ENCODE measurements around the gene DUT. TPM values are rescaled to one million over a fixed set of nuclear protein-coding genes. Genes with fewer than 3 reads are reported as not detected.

Gene DUT
- total RNA-seq, 1 experiment from 2014 or later, result 84.1 TPM

GRCh38 chr15:48385031-48385830 is 54.0 kb downstream of the DUT start:
- Mint-ChIP-seq H3K27me3 (ENCODE audit: insufficient read depth, unreplicated experiment) (peaks cover 16% of the 10 kb centered on the region), H3K9me3 (ENCODE audit: unreplicated experiment) (no peaks in the 10 kb centered on the region), H3K27ac (ENCODE audit: unreplicated experiment) (no peak overlapping the region), H3K4me1 (ENCODE audit: low read depth, unreplicated experiment) (no peaks in the 10 kb centered on the region), H3K36me3 (ENCODE audit: insufficient read depth, unreplicated experiment) (no peaks in the 10 kb centered on the region), H3K4me3 (ENCODE audit: unreplicated experiment) (no peak overlapping the region)
- intact Hi-C loops (cut with micrococcal nuclease; ENCODE audit: unreplicated experiment), result no loop called here
- ChIA-PET POLR2A (no interaction called here), CTCF (no interaction called here)
- BruUV-seq (replicated peaks), result no TSS peak
- Histone ChIP-seq H3K4me3 (ENCODE audit: low read depth, low read length) (no peak overlapping the region), H3K36me3 (ENCODE audit: control insufficient read depth, insufficient read depth, low read length) (no peaks in the 10 kb centered on the region), H3K4me1 (no peaks in the 10 kb centered on the region), H3K9me3 (no peaks in the 10 kb centered on the region), H3K27me3 (replicated peaks; ENCODE audit: control insufficient read depth, insufficient read depth, low read length) (no peaks in the 10 kb centered on the region)
- TF ChIP-seq CTCF (IDR thresholded peaks at IDR 0.05; ENCODE audit: insufficient read depth in 1 of 2, low read depth in 1 of 2, low read length in 1 of 2, severe bottlenecking in 1 of 2, unreplicated experiment in 1 of 2), result no peak
- DNase-seq, result no peak

- BruUV-seq (replicated peaks), result no TSS peak
- intact Hi-C loops (cut with micrococcal nuclease; ENCODE audit: unreplicated experiment), result no loop called here
Measured at GRCh38 chr15:48388016-48388851, 57.0 kb downstream of the DUT start.

More at GRCh38 chr15:48388016-48388851, 57.0 kb downstream of the DUT start:
- Histone ChIP-seq H3K4me3 (ENCODE audit: low read depth, low read length) (no peak overlapping the region), H3K36me3 (ENCODE audit: control insufficient read depth, insufficient read depth, low read length) (no peaks in the 10 kb centered on the region), H3K4me1 (no peaks in the 10 kb centered on the region), H3K9me3 (no peaks in the 10 kb centered on the region), H3K27me3 (replicated peaks; ENCODE audit: control insufficient read depth, insufficient read depth, low read length) (no peaks in the 10 kb centered on the region)
- no peaks in the 10 kb centered on the region for H3K36me3 Mint-ChIP-seq (ENCODE audit: insufficient read depth, unreplicated experiment)
- no peak overlapping the region for H3K4me3 Mint-ChIP-seq (ENCODE audit: unreplicated experiment)
- DNase-seq, result no peak
- H3K4me1 Mint-ChIP-seq (ENCODE audit: low read depth, unreplicated experiment), result no peaks in the 10 kb centered on the region
- no peaks in the 10 kb centered on the region for H3K9me3 Mint-ChIP-seq (ENCODE audit: unreplicated experiment)
- no peak for TF ChIP-seq CTCF (IDR thresholded peaks at IDR 0.05; ENCODE audit: insufficient read depth in 1 of 2, low read depth in 1 of 2, low read length in 1 of 2, severe bottlenecking in 1 of 2, unreplicated experiment in 1 of 2)
- ChIA-PET CTCF (no interaction called here), POLR2A (no interaction called here)
- H3K27ac Mint-ChIP-seq (ENCODE audit: unreplicated experiment), result no peak overlapping the region
- peaks cover 20% of the 10 kb centered on the region for H3K27me3 Mint-ChIP-seq (ENCODE audit: insufficient read depth, unreplicated experiment)
